Measurements from ENCODE around the gene CCDC6. TPM values are rescaled to one million over a fixed set of nuclear protein-coding genes. Genes with fewer than 3 reads are reported as not detected.
"Not testable (repeated sequence)": the region's sequence is repeated elsewhere in the genome, so short reads cannot be mapped to it uniquely, and the experiment has no call there.

Gene CCDC6
- total RNA-seq, 1 experiment from 2014 or later, result 116 TPM

GRCh38 chr10:59877191-59877671, 29.1 kb downstream of the CCDC6 start:
- H3K27me3 ChIP-seq (replicated peaks; ENCODE audit: control insufficient read depth, insufficient read depth, low read length), result no peaks in the 10 kb centered on the region
- CTCF ChIA-PET, result no interaction called here
- H3K27ac Mint-ChIP-seq (ENCODE audit: unreplicated experiment), result no peak overlapping the region
- no peak overlapping the region for H3K4me3 ChIP-seq (ENCODE audit: low read depth, low read length)
- BruUV-seq (replicated peaks), result no TSS peak
- DNase-seq, result no peak
- peaks cover 13% of the 10 kb centered on the region for H3K36me3 Mint-ChIP-seq (ENCODE audit: insufficient read depth, unreplicated experiment)
- no peaks in the 10 kb centered on the region for H3K9me3 Mint-ChIP-seq (ENCODE audit: unreplicated experiment)
- POLR2A ChIA-PET, result interaction anchor here (0.7 kb wide), 1 partner anchor 29 kb away, joined by 7 read pairs; no protein-coding TSS in a partner anchor
- H3K4me1 ChIP-seq, result peaks cover 40% of the 10 kb centered on the region
- H3K9me3 ChIP-seq, result no peaks in the 10 kb centered on the region
- H3K4me3 Mint-ChIP-seq (ENCODE audit: unreplicated experiment), result no peak overlapping the region
- H3K4me1 Mint-ChIP-seq (ENCODE audit: low read depth, unreplicated experiment), result peaks cover 35% of the 10 kb centered on the region
- intact Hi-C loops (cut with micrococcal nuclease; ENCODE audit: unreplicated experiment), result no loop called here
- no peak for TF ChIP-seq CTCF (IDR thresholded peaks at IDR 0.05; ENCODE audit: insufficient read depth in 1 of 2, low read depth in 1 of 2, low read length in 1 of 2, severe bottlenecking in 1 of 2, unreplicated experiment in 1 of 2)
- H3K27me3 Mint-ChIP-seq (ENCODE audit: insufficient read depth, unreplicated experiment), result no peaks in the 10 kb centered on the region
- H3K36me3 ChIP-seq (ENCODE audit: control insufficient read depth, insufficient read depth, low read length), result no peaks in the 10 kb centered on the region

- Mint-ChIP-seq H3K4me1 (ENCODE audit: low read depth, unreplicated experiment) (peaks cover 40% of the 10 kb centered on the region), H3K9me3 (ENCODE audit: unreplicated experiment) (no peaks in the 10 kb centered on the region), H3K4me3 (ENCODE audit: unreplicated experiment) (no peak overlapping the region), H3K27ac (ENCODE audit: unreplicated experiment) (no peak overlapping the region), H3K36me3 (ENCODE audit: insufficient read depth, unreplicated experiment) (peaks cover 13% of the 10 kb centered on the region), H3K27me3 (ENCODE audit: insufficient read depth, unreplicated experiment) (no peaks in the 10 kb centered on the region)
- H3K9me3 ChIP-seq, result no peaks in the 10 kb centered on the region
- BruUV-seq (replicated peaks), result no TSS peak
- no peak for TF ChIP-seq CTCF (IDR thresholded peaks at IDR 0.05; ENCODE audit: insufficient read depth in 1 of 2, low read depth in 1 of 2, low read length in 1 of 2, severe bottlenecking in 1 of 2, unreplicated experiment in 1 of 2)
- peaks cover 46% of the 10 kb centered on the region for H3K4me1 ChIP-seq
- no peaks in the 10 kb centered on the region for H3K27me3 ChIP-seq (replicated peaks; ENCODE audit: control insufficient read depth, insufficient read depth, low read length)
- no peak for DNase-seq
- intact Hi-C loops (cut with micrococcal nuclease; ENCODE audit: unreplicated experiment), result no loop called here
- H3K36me3 ChIP-seq (ENCODE audit: control insufficient read depth, insufficient read depth, low read length), result no peaks in the 10 kb centered on the region
- CTCF ChIA-PET, result interaction anchor here (0.6 kb wide), 1 partner anchor 152 kb away, joined by 3 read pairs; no protein-coding TSS in a partner anchor
- H3K4me3 ChIP-seq (ENCODE audit: low read depth, low read length), result no peak overlapping the region
- POLR2A ChIA-PET, result interaction anchor here (0.7 kb wide), 1 partner anchor 29 kb away, joined by 7 read pairs; no protein-coding TSS in a partner anchor
These were observed 29.7 kb downstream of the CCDC6 start for GRCh38 chr10:59876695-59877094.

- H3K4me3 Mint-ChIP-seq (ENCODE audit: unreplicated experiment); H3K27me3 ChIP-seq (replicated peaks; ENCODE audit: control insufficient read depth, insufficient read depth, low read length); DNase-seq; H3K9me3 Mint-ChIP-seq (ENCODE audit: unreplicated experiment); H3K36me3 ChIP-seq (ENCODE audit: control insufficient read depth, insufficient read depth, low read length); H3K27ac Mint-ChIP-seq (ENCODE audit: unreplicated experiment); H3K27me3 Mint-ChIP-seq (ENCODE audit: insufficient read depth, unreplicated experiment); H3K9me3 ChIP-seq; intact Hi-C loops (cut with micrococcal nuclease; ENCODE audit: unreplicated experiment); BruUV-seq (replicated peaks); H3K4me3 ChIP-seq (ENCODE audit: low read depth, low read length): not testable (repeated sequence)
- ChIA-PET CTCF (interaction anchor here (0.6 kb wide), 2 partner anchors 29 to 152 kb away, joined by 3 to 4 read pairs; no protein-coding TSS in a partner anchor), POLR2A (interaction anchor here (0.7 kb wide), 1 partner anchor 30 kb away, joined by 7 read pairs; no protein-coding TSS in a partner anchor)
- Mint-ChIP-seq H3K36me3 (ENCODE audit: insufficient read depth, unreplicated experiment) (peaks cover 12% of the 10 kb centered on the region), H3K4me1 (ENCODE audit: low read depth, unreplicated experiment) (peaks cover 40% of the 10 kb centered on the region)
- H3K4me1 ChIP-seq, result peaks cover 50% of the 10 kb centered on the region
These were observed 30.1 kb downstream of the CCDC6 start for GRCh38 chr10:59876208-59876607.

Measured in Caco-2 (cell line).